ENCODE data around the gene PLAC9.
A peak's percentile ranks its signal among the peaks of the same experiment; 100 is the strongest.

Gene PLAC9

DNA sequence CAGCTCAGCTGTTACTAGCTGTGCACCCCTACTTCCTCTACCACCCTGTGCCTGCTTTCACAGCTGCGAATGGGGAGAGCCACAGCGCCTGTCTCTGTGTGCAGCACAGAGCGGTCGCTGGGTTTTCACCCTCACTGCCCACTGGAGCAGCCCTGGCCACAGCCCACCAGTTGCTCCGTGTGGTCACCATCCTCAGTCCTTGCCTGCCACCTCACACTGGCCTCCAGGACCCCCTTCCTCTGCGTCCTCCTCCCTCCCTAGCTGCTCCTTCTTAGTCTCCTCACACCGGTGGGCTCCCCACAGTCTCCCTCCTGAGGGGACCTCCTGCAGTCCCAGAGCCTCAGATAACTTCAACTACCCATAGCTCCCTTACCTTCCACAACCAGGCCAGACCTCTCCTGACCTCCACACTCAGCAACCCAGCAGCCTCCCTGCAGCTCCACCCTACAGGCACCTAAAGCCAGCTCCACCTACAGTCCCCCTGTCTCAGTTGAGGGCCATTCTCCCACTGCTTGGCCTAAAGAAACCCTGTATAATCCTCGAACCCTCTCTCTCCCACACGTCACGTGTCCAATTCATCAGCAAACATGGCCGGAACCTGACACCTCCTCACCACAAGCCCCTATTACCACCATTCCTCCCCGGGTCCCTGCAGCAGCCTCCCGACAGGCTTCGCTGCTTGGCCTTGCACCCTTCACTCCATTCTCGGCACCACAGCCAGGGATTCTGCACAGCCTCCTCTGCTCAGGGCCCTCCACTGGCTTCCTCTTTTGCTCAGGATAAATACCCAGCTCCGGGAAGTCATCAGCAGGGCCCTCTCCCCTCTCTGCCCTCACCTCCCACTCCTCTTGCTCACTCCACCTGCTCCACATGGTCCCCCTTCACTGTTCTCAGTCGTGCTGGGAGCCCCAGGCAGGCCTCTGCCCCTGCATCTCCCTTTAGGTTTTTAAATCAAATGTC is 28.1 kb downstream of the PLAC9 start:
- no peak for DNase-seq (ENCODE audit: low spot score)

DNA sequence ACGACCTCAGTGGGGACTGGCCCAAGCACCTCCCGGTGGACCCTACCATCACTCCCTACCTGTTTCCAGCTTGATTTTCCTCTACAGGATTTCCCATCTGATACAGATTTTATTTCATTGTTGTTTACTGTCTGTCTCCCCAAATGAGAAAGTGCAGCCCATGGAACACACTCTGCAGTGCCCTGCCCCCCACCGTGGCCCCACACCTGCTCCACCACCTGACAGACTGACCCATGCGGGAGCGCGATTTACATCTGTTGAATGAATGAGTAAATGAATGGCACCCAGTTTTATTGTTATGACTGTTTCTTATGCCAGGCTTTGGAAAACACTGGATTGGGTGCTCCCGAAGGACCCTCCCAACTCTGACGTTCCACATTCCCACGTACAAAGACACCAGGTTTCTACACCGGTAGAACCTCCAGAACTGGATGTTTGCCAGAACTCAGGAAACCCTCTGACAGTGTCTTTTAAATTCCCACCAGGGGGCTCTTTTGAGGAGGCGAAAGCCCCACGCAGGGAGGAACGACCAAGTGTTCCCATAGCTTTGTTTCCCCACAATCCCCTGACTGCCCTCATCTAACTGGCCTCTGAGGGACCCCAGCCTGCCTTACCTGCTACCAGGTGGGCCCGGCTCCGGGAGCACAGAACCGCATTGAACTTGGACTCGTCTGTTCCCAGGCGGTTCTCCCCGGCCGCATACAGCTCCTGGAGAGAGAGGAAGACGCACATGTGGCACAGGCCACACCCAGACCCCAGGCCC is 29.0 kb downstream of the PLAC9 start:
- peak; percentile 31 for DNase-seq (ENCODE audit: low spot score)

DNA sequence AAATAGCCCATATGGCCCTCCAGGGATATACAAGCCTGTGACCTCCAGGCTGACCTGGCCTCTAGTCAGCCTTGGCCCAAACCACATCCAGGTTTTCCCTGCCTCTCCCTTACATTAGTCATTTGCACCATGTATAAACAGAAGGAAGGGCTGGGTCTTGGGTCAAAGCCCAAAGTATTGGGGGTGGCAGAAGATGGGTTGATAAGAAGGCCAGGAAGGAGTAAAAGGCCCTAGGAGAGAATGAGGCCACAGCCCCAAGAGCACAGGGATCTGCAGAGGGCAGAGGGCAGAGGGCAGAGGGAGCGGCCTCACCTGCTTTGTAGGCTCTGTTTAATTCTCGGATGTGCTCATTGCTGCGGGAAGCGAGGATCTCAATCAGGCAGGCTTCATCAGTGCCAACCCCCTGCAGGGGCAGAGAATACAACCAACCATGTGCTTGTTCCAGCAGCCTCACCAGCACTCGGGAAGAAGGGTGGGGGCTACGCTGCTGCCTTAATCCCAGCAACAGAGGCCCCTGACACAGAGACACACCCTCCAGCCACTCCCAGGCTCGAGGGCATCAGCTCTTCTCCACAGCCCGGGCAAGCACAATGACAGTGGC is 31.3 kb downstream of the PLAC9 start:
- no peak for DNase-seq (ENCODE audit: low spot score)

DNA sequence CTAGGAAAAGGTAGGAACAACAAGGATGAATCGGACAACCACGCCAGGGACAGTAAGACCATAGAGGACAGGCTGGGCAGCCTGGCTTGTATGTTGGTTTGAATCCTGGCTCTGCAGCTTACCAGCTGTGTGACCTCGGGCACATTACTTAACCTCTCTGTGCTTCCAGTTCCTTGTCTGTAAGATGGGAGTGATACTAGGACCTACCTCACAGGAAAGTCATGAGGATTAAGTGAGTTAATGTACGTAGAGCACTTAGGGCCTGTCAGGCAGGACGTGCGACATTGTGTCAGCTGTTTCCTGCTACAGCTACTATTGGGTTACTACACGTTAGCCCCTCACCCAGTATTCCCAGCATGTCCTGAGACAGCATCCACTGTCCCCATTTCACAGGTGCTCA is 32.1 kb downstream of the PLAC9 start:
- DNase-seq (ENCODE audit: low spot score) = no peak

DNA sequence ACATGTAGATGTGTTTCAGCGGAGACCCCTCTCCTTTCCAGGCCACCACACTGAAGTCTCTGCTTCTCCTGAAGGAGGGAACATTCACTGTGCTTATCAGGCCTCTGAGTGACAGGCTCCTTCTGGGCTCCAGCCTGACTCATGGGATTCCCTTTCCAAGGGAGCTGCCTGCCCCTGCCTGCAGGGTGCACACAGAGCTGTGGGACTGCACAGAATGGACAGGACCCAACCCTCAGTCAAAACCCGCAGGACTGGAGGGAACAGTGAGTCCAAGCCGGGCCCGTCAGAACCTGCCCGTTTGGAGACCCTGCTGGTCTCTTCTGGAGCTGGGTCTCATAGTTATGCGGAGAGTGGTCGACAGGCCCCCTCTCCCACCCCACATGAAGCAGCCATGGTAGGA is 32.6 kb downstream of the PLAC9 start:
- no peak for DNase-seq (ENCODE audit: low spot score)

DNA sequence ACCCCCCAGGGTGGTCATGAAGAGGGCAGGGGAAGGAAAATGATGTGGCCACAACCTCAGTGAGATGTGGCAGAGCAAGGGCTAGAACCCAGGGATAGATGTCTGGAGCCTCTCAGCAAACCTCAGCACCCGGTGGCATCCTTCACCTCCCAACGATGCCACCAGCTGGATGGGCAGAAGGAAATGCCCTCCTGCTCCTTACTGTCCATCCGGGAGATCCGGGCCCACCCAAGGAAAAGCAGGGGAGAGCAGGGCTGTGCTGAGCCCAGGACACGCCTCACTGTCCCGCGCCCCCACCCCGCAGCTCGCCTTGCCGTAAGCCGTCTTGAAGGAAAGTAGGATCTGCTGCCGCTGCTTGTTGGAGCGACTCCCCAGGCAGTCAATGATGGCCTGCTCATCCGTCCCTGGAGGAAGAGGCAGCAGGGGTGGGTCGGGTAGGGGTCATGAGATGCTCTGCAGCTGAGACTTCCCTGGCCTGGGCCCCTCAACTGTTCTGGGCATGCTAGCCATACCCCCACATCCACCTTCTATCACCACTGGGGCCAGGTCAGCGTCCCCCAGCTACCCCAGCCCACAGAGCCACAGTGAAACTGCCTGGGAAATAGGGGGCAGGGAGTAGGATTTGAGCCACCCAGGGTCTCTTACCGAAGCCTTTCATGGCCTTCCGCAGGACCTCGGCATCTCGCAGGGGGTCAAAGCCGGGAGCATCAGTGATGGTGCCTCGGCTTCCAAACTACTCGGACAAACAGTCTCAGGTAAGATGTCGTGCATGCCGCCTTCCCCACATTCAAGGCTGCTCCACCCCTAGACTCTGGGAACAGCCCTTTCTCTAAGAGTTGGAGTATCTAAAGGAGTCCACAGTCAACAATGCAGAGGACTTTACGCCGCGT is 34.3 kb downstream of the PLAC9 start:
- no peak for DNase-seq (ENCODE audit: low spot score)

DNA sequence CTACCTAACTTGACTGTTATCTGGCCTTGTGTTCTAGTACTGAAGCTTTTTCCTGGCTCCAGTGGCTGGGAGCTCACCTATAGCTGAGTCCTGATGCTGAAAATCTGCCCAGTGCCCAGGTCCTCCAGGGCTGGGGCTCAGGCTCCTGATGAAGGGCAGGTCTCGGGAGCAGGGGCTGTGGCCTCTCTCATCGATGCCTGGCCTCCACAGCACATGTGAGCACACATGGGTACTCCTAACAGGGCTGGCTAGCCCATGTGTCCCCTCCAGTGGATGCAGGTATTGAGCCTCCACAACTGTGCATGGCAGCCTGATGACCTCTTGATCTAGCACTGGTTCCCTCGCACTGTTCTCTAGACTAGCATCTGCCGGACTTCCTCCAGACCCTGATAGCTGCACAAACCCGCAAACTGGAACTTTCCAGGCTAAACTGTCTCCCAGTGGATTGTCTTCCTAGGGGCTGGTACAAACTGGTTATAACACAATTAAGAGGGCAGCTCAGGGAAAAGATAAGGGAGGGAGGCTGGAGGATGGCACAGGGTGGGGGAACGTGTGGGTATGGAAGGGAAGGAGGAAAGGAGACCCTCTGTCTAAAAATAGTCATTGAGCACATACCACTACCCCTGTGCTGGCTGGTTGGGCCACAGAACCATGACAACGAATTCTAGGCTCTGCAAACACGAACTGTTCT is 35.1 kb downstream of the PLAC9 start:
- DNase-seq (ENCODE audit: low spot score) = no peak

DNA sequence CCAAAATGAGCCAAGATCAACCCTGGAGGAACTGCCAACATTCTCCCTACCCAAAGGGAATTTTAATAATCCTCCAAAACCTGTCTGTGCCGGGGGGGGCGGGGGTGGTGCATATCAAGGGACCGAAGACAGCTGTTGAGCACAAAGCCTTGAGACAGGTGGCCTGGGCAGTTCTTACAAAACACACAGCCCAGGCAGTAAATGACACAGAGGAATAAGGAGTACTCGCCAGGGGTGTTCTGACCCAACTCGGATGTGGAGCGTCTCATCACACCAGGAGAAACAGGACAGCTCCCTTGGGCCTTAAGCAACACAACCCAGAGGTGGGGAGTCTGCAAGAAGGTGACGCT is 35.6 kb downstream of the PLAC9 start:
- DNase-seq (ENCODE audit: low spot score) = no peak

DNA sequence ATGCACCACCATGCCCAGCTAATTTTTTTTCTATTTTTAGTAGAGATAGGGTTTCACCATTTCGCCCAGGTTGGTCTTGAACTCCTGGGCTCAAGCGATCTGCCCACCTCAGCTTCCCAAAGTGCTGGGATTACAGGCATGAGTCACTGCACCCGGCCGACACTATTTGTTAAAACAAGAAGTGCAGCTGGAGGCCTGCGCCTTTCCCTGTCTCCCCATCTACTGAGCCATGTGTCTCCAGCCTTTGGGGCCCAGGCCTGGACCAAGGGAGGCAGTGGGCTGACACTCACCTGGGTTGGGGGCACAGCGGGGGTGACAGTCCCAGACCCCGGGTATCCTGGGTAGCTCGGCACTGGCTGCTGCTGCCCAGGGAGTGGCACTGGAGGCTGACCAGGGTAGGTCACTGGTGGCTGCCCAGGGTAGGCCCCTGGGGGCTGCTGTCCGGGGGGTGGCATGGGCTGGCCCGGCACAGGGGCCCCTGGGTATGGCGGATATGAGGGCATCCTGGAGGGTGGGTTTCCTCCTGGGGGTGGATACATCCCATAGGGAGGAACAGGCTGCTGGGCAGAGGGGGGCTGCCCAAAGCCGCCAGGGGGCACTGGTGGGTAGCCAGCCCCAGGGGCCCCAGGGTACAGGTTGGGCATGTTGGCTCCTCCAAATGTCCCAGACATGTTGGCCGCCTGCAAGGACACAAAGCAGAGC is 36.3 kb downstream of the PLAC9 start:
- peak; percentile 13 for DNase-seq (ENCODE audit: low spot score)

DNA sequence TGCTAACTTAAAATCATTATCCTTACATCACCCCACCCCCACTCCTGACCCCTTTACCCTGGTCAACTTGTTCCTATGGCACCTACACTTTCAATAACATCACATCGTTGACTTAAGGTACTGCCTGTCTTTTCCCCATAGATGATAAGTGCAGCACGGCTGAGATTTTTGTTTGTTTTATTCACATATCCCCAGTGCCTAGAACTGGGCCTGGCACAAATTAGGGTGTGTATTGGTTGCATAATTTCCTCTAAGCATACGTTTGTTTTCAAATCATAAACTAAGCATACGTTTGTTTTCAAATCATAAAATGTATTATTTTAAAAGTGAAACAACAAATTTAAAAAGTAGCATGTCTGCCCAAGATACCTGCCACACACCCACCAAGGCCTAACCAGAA is 37.5 kb downstream of the PLAC9 start:
- DNase-seq (ENCODE audit: low spot score) = no peak

DNA sequence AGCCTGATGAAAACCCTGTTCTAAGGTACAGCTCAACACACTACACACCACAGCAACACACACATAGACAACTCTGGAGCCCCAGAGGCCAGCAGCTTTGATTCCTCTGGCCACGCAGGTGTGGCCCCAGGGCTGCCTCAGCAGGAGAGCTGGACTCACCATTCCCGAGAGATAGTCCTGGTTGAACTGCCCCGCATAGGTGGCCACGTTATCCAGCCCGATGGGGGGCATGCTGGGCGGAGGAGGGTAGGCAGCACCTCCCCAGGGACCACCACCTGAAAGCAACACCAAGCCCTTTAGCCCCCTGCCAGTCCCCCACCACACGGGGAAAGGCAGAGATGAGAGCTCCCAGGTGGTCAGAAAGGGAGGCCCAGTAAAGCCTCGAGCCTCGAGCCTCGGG is 38.1 kb downstream of the PLAC9 start:
- no peak for DNase-seq (ENCODE audit: low spot score)

DNA sequence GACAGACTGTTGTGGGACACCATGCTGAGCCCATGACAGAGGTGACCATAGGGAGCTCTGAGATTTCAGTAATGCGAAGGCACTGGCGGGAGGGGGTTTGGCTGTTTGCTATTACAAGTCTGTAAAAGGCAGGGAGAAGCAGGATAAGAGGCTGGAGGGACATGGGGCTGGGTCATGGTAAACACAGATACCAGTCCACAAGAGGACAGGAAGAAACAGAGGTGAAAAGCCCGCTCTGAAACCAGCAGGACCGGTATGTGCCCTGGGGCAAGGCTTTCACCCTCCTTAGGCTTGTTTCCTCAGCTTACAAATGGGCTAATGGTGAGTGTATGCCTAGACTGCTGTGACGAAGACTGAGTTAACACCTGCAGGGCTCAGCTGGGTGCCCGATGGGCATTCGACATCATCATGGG is 38.7 kb downstream of the PLAC9 start:
- no peak for DNase-seq (ENCODE audit: low spot score)

DNA sequence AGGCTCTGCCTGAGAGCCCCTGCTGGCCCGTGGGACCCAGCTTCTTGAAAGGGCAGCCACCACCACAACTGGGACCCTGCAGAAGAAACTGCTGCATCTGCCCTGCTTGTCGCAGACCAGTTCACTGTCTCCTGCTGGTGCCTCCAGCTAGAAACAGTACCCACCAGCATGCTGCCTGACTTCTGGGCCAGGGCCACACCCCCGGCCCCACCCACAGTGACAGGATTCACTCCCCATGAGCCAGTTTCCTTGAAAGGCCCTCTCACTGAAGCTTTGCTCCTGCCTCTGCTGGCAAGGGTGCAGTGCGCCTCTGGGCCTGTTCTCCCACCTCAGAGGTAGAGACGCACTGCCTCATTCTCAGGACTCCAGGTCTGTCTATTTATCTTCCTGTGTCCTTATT is 40.4 kb downstream of the PLAC9 start:
- no peak for DNase-seq (ENCODE audit: low spot score)

DNA sequence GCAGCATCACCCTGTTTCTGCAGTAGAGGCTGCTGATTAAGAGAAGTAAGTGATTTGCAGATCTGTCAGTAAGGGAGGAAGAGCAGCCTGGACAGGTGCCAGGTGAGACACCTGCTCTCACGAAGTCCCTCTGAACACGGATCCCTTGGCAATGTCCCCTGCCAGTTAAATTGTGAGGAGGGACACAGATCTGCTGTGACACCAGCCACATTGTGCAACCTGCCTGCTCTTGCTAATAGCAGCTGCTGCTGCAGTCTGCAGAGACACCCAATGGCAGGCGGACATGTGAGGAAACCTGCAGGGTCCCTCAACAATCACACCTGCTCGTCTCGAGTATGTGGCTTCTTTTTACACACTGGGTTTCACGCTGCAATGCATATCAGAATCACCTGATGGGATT is 40.9 kb downstream of the PLAC9 start:
- no peak for DNase-seq (ENCODE audit: low spot score)

DNA sequence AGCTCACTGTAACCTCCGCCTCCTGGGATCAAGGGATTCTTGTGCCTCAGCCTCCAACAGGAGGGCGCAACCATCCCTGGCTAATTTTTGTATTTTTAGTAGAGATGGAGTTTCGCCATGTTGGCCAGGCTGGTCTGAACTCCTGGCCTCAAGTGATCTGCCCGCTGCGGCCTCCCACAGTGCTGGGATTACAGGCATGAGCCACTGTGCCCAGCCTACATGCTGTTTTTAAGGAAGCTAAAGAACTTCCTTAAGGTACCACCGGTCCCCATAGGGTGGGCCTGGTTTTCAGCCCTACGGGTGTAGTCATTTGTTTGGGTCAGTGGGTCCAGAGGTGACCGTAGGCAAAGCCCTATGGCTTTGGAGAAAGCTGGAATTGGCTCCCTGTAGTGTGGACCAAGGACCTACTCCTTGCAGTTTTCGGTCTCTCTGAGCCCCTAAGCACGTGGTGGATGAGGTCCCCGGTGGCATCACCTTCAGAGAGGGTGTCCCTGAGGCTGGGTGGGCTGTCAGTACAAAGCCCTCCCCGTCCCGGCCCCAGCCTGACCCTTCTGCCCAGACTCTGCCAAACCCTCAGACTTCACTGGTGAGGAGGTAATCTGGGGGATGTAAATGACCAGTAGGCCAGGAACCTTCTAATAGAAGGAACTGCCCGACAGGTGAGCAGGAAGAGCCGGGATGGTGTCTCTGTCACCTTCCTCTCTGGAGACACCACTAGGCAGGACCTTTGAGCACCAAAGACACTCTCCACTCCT is 42.3 kb downstream of the PLAC9 start:
- DNase-seq (ENCODE audit: low spot score) = no peak

DNA sequence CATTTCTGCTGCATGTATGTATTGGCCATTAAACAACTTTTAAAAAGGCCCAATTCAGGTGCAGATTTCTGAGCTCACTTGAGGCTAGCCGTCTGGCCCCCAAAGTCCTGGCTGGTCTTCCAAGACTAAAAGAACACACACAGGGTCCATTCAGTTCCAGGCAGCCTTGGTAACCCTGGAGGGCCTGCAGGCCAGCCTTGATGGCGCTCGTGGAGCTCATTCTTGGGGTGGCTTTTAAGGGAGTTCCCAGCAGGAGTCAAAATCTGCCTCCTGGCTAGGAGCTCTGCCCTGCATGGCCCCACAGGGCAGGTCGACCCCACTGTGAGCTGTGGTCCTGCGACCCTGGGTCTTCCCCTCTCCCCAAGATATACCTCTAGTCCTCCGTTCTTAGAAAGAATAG is 44.0 kb downstream of the PLAC9 start:
- no peak for DNase-seq (ENCODE audit: low spot score)

DNA sequence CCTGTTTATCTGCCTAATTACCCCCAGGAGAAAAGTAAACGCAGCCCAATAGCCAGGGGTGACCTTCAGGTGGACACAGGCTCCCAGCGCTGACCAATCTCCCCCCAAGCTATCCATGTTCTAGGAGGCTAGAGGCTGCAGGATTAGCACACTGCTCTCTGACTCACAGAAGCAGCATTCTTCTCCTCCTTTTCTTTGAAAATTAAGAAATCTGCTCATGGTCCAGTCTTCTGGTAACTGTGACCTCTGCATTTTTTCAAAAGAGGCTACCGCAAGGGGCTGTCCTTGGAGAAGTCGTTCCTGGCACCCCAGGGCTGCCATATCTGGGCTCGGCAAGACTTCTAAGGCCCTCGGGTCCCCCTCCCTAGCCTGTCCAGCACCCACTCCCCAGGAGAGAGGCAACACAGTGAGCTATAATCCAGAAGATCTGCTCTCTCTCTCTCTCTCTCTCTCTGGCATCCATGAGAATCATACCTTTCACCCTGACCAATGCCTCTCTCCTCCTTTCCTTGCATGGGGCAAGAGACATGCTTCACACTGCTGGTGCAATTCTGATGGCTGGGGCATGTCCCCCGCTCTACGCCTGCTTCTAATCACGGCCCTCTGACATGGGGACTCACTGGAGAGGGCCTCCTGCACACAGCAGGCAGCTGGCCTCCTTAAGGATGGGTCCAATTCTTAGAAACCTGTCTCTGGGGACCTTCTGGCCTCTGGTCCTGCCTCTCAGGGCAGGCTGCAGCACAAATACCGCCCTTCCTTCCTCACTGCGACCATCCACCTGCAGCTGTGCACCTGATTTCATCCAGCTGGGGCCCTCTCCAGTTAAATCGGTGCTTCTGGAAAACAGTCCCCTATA is 45.5 kb downstream of the PLAC9 start:
- no peak for DNase-seq (ENCODE audit: low spot score)

DNA sequence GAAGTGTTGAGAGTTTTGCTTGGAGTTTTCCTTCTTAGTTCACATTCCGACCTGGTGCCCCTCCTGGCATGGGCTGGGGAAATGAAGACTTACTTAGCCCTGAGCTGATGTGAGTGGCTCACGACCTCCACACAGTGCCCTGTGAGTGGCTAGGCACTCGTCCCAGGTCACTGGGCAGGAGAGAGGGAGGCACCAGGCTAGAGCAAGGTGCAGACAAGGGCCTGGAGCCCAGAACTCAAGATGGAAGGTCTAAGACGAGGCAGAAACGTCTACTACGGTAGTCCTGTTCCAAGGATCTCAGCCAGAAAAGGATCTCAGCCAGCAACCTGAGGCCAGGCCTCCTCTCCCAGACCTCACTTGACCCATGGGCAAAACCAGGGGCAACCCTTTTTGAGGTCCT is 50.5 kb downstream of the PLAC9 start:
- DNase-seq (ENCODE audit: low spot score) = no peak

DNA sequence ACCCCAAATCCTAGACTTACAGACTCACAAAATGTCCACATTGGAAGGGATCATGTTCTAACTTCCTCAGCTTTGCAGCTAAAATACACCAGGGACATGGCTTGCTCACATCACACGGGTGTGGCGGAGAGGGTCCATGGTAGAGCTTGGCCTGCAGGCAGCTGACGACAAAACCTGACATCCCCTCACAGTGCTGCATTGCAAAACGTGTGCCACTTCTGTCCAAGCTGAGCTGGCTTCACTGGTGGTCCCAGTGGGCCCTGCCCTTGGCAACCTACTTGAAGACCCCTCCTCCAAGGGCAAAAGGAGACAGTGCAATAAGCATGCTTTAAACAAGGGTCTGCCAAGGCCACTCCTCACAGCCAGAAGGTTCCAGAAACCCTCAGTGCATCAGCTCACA is 50.9 kb downstream of the PLAC9 start:
- no peak for DNase-seq (ENCODE audit: low spot score)
